Fibroblast of peridontal ligament (primary cell): ENCODE results near the gene LRRC61.
"Not testable (repeated sequence)": the region's sequence is repeated elsewhere in the genome, so short reads cannot be mapped to it uniquely, and the experiment has no call there.

Source experiments
- DNase-seq: peaks from one replicate; pipeline ENCODE4 v3.0.0-alpha.2; 2010; ENCODE audit errors: extremely low read depth

LRRC61 gene

GRCh38 chr7:150307129-150307528 is 16.0 kb upstream of the LRRC61 start:
- DNase-seq = no peak

GRCh38 chr7:150307904-150308303 is 15.3 kb upstream of the LRRC61 start:
- DNase-seq = no peak

GRCh38 chr7:150308575-150308974 is 14.6 kb upstream of the LRRC61 start:
- DNase-seq = no peak

GRCh38 chr7:150311146-150311545 is 12.0 kb upstream of the LRRC61 start:
- no peak for DNase-seq

GRCh38 chr7:150311711-150312110 is 11.4 kb upstream of the LRRC61 start:
- no peak for DNase-seq

GRCh38 chr7:150312649-150313366 is 10.3 kb upstream of the LRRC61 start:
- DNase-seq = not testable (repeated sequence)

- no peak for DNase-seq
Measured at GRCh38 chr7:150313367-150313809, 9.8 kb upstream of the LRRC61 start.

GRCh38 chr7:150313870-150314269 is 9.3 kb upstream of the LRRC61 start:
- no peak for DNase-seq

GRCh38 chr7:150314639-150315239 is 8.4 kb upstream of the LRRC61 start:
- DNase-seq = no peak

GRCh38 chr7:150316987-150317386 is 6.2 kb upstream of the LRRC61 start:
- not testable (repeated sequence) for DNase-seq

GRCh38 chr7:150317748-150318444 is 5.3 kb upstream of the LRRC61 start:
- DNase-seq = peak; percentile 29

- no peak for DNase-seq
Measured at GRCh38 chr7:150321788-150322113, 1.4 kb upstream of the LRRC61 start.

GRCh38 chr7:150322114-150322832 is 882 bp upstream of the LRRC61 start:
- no peak for DNase-seq

- no peak for DNase-seq
Measured at GRCh38 chr7:150323682-150324372, 672 bp downstream of the LRRC61 start.

- DNase-seq = no peak
Measured at GRCh38 chr7:150324373-150324961, 1.3 kb downstream of the LRRC61 start.

GRCh38 chr7:150325110-150325611 is 2.0 kb downstream of the LRRC61 start:
- DNase-seq = no peak

GRCh38 chr7:150325901-150326300 is 2.7 kb downstream of the LRRC61 start:
- DNase-seq = no peak

- no peak for DNase-seq
Measured at GRCh38 chr7:150326657-150327268, 3.6 kb downstream of the LRRC61 start.

- no peak for DNase-seq
Measured at GRCh38 chr7:150327308-150327707, 4.2 kb downstream of the LRRC61 start.

- no peak for DNase-seq
Measured at GRCh38 chr7:150329331-150330120, 6.4 kb downstream of the LRRC61 start.
